H9 (cell line): ENCODE data around the gene ENO3. TPM values are rescaled to one million over a fixed set of nuclear protein-coding genes. Genes with fewer than 3 reads are reported as not detected.

Source experiments
- DNase-seq: peaks from one replicate; pipeline ENCODE4 v3.0.0-alpha.2; 2017
- H2AFZ ChIP-seq: one replicate; pipeline ENCODE4 v1.6.1; 2013; ENCODE audit warnings: mild to moderate bottlenecking, low read length, control low read depth, moderate library complexity
- H2AK5ac ChIP-seq: 2 replicates; pipeline ENCODE4 v1.6.1; 2013; ENCODE audit warnings: low read length, control low read depth, mixed read lengths; ENCODE audit not compliant: insufficient read length
- H2BK120ac ChIP-seq: one replicate; pipeline ENCODE4 v1.6.1; 2013; ENCODE audit warnings: low read depth, mild to moderate bottlenecking, low read length, control low read depth, inconsistent platforms; ENCODE audit not compliant: poor library complexity, severe bottlenecking
- H2BK12ac ChIP-seq: 2 replicates; pipeline ENCODE4 v1.6.1; 2013; ENCODE audit warnings: low read length, control low read depth, mixed read lengths, low read depth; ENCODE audit not compliant: insufficient read length
- H2BK15ac ChIP-seq: 2 replicates; pipeline ENCODE4 v1.6.1; 2013; ENCODE audit warnings: low read depth, low read length, control low read depth
- H2BK20ac ChIP-seq: one replicate; pipeline ENCODE4 v1.6.1; 2013; ENCODE audit warnings: low read depth, mild to moderate bottlenecking, low read length, control low read depth, inconsistent platforms; ENCODE audit not compliant: poor library complexity, severe bottlenecking
- H2BK5ac ChIP-seq: 2 replicates; pipeline ENCODE4 v1.6.1; 2013; ENCODE audit warnings: low read length, control low read depth, mixed read lengths; ENCODE audit not compliant: insufficient read length
- H3K14ac ChIP-seq: 2 replicates; pipeline ENCODE4 v1.6.1; 2013; ENCODE audit warnings: low read length, control low read depth; ENCODE audit not compliant: insufficient read depth
- H3K18ac ChIP-seq: 2 replicates; pipeline ENCODE4 v1.6.1; 2013; ENCODE audit warnings: low read depth, mild to moderate bottlenecking, mixed read lengths, low read length, control low read depth; ENCODE audit not compliant: insufficient read length
- H3K23ac ChIP-seq: 2 replicates; pipeline ENCODE4 v1.6.1; 2013; ENCODE audit warnings: low read length, control low read depth, mixed read lengths, low read depth; ENCODE audit not compliant: insufficient read length
- H3K23me2 ChIP-seq: 2 replicates; pipeline ENCODE4 v1.6.1; 2013; ENCODE audit warnings: low read depth, mild to moderate bottlenecking, mixed read lengths, low read length, control low read depth; ENCODE audit not compliant: insufficient read length, poor library complexity, severe bottlenecking
- H3K27ac ChIP-seq: 2 replicates; pipeline ENCODE4 v1.5.1; 2013; ENCODE audit warnings: low read length, control low read depth, mixed read lengths, low read depth; ENCODE audit not compliant: insufficient read length
- H3K27me3 ChIP-seq: 2 replicates; pipeline ENCODE4 v1.6.1; 2013; ENCODE audit warnings: low read length, control low read depth, inconsistent platforms; ENCODE audit not compliant: insufficient read depth
- H3K4ac ChIP-seq: 2 replicates; pipeline ENCODE4 v1.6.1; 2013; ENCODE audit warnings: low read depth, mild to moderate bottlenecking, control low read depth, inconsistent platforms, low read length, moderate library complexity
- H3K4me1 ChIP-seq: 2 replicates; pipeline ENCODE4 v1.6.1; 2013; ENCODE audit warnings: low read length, control low read depth, inconsistent platforms; ENCODE audit not compliant: insufficient read depth
- H3K4me2 ChIP-seq: 2 replicates; pipeline ENCODE4 v1.6.1; 2013; ENCODE audit warnings: low read length, control low read depth, mixed read lengths; ENCODE audit not compliant: insufficient read length, insufficient read depth
- H3K56ac ChIP-seq: 2 replicates; pipeline ENCODE4 v1.6.1; 2013; ENCODE audit warnings: low read depth, mild to moderate bottlenecking, mixed read lengths, low read length, control low read depth; ENCODE audit not compliant: insufficient read length
- H3K79me1 ChIP-seq: 2 replicates; pipeline ENCODE4 v1.6.1; 2013; ENCODE audit warnings: low read depth, mild to moderate bottlenecking, moderate library complexity, low read length, control low read depth, inconsistent platforms; ENCODE audit not compliant: insufficient read depth, poor library complexity, severe bottlenecking
- H3K79me2 ChIP-seq: 2 replicates; pipeline ENCODE4 v1.6.1; 2013; ENCODE audit warnings: low read length, control low read depth, inconsistent platforms; ENCODE audit not compliant: insufficient read depth
- H3K9ac ChIP-seq: 2 replicates; pipeline ENCODE4 v1.6.1; 2013; ENCODE audit warnings: low read length, control low read depth, mixed read lengths; ENCODE audit not compliant: insufficient read length; ENCODE audit errors: extremely low read depth
- H3K9me3 ChIP-seq: one replicate; pipeline ENCODE4 v1.6.1; 2013; ENCODE audit warnings: low read depth, low read length, inconsistent platforms; ENCODE audit not compliant: control insufficient read depth
- H3T11ph ChIP-seq: one replicate; pipeline ENCODE4 v1.6.1; 2013; ENCODE audit warnings: mild to moderate bottlenecking, low read length, control low read depth, inconsistent platforms
- H4K20me1 ChIP-seq: one replicate; pipeline ENCODE4 v1.6.1; 2013; ENCODE audit not compliant: control insufficient read depth, insufficient read length, insufficient read depth
- H4K5ac ChIP-seq: 2 replicates; pipeline ENCODE4 v1.6.1; 2013; ENCODE audit warnings: low read depth, mild to moderate bottlenecking, mixed read lengths, low read length, control low read depth; ENCODE audit not compliant: insufficient read length
- H4K8ac ChIP-seq: replicated peaks from 2 replicates; pipeline ENCODE4 v1.6.1; 2013; ENCODE audit warnings: low read length, control low read depth, mixed read lengths, low read depth; ENCODE audit not compliant: insufficient read length
- H4K91ac ChIP-seq: 2 replicates; pipeline ENCODE4 v1.6.1; 2013; ENCODE audit warnings: low read depth, mild to moderate bottlenecking, moderate library complexity, mixed read lengths, low read length, control low read depth; ENCODE audit not compliant: insufficient read length
- H3K27ac Mint-ChIP-seq, 3 experiments: 2 replicates in 2 of 3; 3 replicates in 1 of 3; pipeline ENCODE4 v1.8.0; 2020 to 2021; ENCODE audit warnings: mixed read lengths in 3 of 3, mild to moderate bottlenecking in 1 of 3, moderate library complexity in 1 of 3
- H3K27me3 Mint-ChIP-seq: 2 replicates; pipeline ENCODE4 v1.8.0; 2021; ENCODE audit warnings: low read depth, mild to moderate bottlenecking, moderate library complexity, mixed read lengths
- H3K36me3 Mint-ChIP-seq, 3 experiments: 2 replicates in 2 of 3; 3 replicates in 1 of 3; pipeline ENCODE4 v1.8.0; 2020 to 2021; ENCODE audit warnings: low read depth in 3 of 3, mixed read lengths in 3 of 3; ENCODE audit not compliant: insufficient read depth in 1 of 3
- H3K4me1 Mint-ChIP-seq, 2 experiments: 2 replicates each; pipeline ENCODE4 v1.8.0; 2020; ENCODE audit warnings: mixed read lengths in 2 of 2
- H3K4me3 Mint-ChIP-seq, 2 experiments: 2 replicates in 1 of 2; 3 replicates in 1 of 2; pipeline ENCODE4 v1.8.0; 2020 to 2021; ENCODE audit warnings: mild to moderate bottlenecking in 2 of 2, mixed read lengths in 2 of 2, moderate library complexity in 1 of 2
- H3K9me3 Mint-ChIP-seq, 2 experiments: 2 replicates in 1 of 2; 3 replicates in 1 of 2; pipeline ENCODE4 v1.8.0; 2020; ENCODE audit warnings: mild to moderate bottlenecking in 2 of 2, mixed read lengths in 2 of 2, moderate library complexity in 1 of 2
- CTCF ChIP-seq: fragments of 200-600 bp; sonication (generic); conservative IDR thresholded peaks from 3 replicates; pipeline ENCODE4 v1.8.0; 2021; ENCODE audit warnings: antibody characterized with exemption, mild to moderate bottlenecking
- WGBS: extraction: QIAGEN DNeasy Blood & Tissue Kit; methylation state at CpG from one replicate; pipeline ENCODE4 v1.1.7; 2013; ENCODE audit warnings: missing lambda C conversion rate, low lambda C conversion rate, mixed read lengths; ENCODE audit not compliant: insufficient read length; ENCODE audit errors: extremely low coverage; 5-methylcytosine and 5-hydroxymethylcytosine counted together
- total RNA-seq: library from RNA; stranded (reverse); gene quantifications from 2 replicates; pipeline ENCODE4 v1.2.1, GENCODE V29; 2021

Gene ENO3
- total RNA-seq, 1 experiment from 2014 or later = 25.4 TPM

GRCh38 chr17:4941319-4941610 is 9.7 kb upstream of the ENO3 start:
- Histone ChIP-seq H4K5ac (no peak overlapping the region), H3T11ph (no peak overlapping the region), H4K20me1 (peaks cover 4% of the 10 kb centered on the region), H3K9ac (peak overlapping the region; percentile 96), H3K4me1 (no peaks in the 10 kb centered on the region), H3K23ac (no peak overlapping the region), H3K14ac (no peak overlapping the region), H2BK15ac (no peak overlapping the region), H3K9me3 (no peaks in the 10 kb centered on the region), H2BK120ac (no peak overlapping the region), H3K4ac (no peak overlapping the region), H3K27ac (no peak overlapping the region), H2BK5ac (no peak overlapping the region), H3K18ac (no peak overlapping the region), H3K23me2 (peaks cover 17% of the 10 kb centered on the region), H2BK20ac (no peak overlapping the region), H3K4me2 (peak overlapping the region; percentile 80), H3K79me1 (peaks cover 5% of the 10 kb centered on the region), H2AFZ (no peak overlapping the region), H3K56ac (no peak overlapping the region), H3K27me3 (no peaks in the 10 kb centered on the region), H2BK12ac (no peak overlapping the region), H2AK5ac (no peak overlapping the region), H4K91ac (no peak overlapping the region), H4K8ac (no peak overlapping the region), H3K79me2 (peaks cover 9% of the 10 kb centered on the region; the same call in 1 of the 2 replicates)
- Mint-ChIP-seq H3K9me3 (no peaks in the 10 kb centered on the region; a peak in 2 of 5 replicates), H3K27ac (peak overlapping the region; percentile 100; a peak in 4 of 7 replicates), H3K27me3 (peaks cover 6% of the 10 kb centered on the region), H3K36me3 (peaks cover 40 to 83% (median 67%) of the 10 kb centered on the region in 3 experiments), H3K4me1 (peaks cover 30 to 39% of the 10 kb centered on the region in 2 experiments), H3K4me3 (peak overlapping the region; percentile 95 to 98)
- no CpG with 5 or more reads among the region's 4 CpGs for WGBS
- no peak for TF ChIP-seq CTCF
- DNase-seq = no peak
